AG10803 (cell line): ENCODE measurements around the gene YKT6.

Source experiments
- DNase-seq: peaks from one replicate; pipeline ENCODE4 v3.0.0; 2010; ENCODE audit warnings: low read depth
- H3K4me3 ChIP-seq: 2 replicates; pipeline ENCODE4 v1.5.1; 2011; ENCODE audit warnings: mild to moderate bottlenecking, low read length, control low read depth
- CTCF ChIP-seq: conservative IDR thresholded peaks from 2 replicates; pipeline ENCODE4 v1.5.1; 2011; ENCODE audit warnings: mild to moderate bottlenecking, low read length, control low read depth, inconsistent platforms

YKT6 gene

GRCh38 chr7:44228571-44229350 lies 28.0 kb downstream of the YKT6 start:
- no peak for DNase-seq
- TF ChIP-seq CTCF: no peak

GRCh38 chr7:44229546-44230105 lies 28.8 kb downstream of the YKT6 start:
- no peak for TF ChIP-seq CTCF
- DNase-seq: no peak
- H3K4me3 ChIP-seq: no peak overlapping the region

More at GRCh38 chr7:44228571-44229350, 28.0 kb downstream of the YKT6 start:
- no peak overlapping the region for H3K4me3 ChIP-seq

DNA sequence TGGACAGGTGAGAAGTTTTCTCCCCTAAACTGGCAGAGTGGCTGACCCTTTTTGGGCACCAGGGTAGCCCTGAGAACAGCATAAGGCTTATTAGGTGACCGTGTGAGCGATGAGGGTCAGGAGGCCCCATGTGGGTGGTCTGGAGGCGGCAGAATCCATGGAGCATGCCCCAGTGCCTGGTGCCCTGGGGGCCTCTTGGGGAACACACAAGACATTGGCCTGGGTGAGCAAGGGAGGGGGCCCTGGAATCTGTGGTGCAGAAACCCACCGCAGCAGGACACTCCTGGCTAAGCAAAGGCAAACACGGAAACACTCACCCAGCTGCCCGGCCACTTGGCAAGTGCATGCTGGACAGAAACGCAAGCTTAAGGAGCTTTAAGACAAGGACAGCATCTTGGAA lies 29.5 kb downstream of the YKT6 start:
- DNase-seq: no peak
- H3K4me3 ChIP-seq: no peak overlapping the region

DNA sequence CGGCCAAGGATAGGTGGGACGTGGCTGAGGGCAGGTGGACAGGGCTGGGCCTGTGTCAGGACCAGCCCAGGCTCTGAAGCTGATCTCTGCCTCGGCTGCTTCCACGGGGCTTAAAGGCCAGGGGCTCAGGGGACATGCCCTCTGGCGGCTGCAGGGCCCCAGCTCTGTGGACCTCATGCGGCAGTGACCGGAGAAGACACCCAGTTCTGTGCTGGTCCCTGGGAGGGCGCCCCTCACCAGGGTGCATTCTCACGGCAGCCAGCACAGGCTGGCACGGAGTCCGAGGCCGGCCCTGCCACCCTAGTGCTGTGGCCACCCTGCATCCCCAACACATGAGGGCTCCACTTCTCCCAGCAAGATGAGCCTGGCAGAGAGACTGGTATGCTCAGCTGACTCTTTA lies 30.3 kb downstream of the YKT6 start:
- TF ChIP-seq CTCF: no peak

More for the DNA sequence above, 29.5 kb downstream of the YKT6 start:
- TF ChIP-seq CTCF: no peak

GRCh38 chr7:44232396-44232795 lies 31.6 kb downstream of the YKT6 start:
- H3K4me3 ChIP-seq: no peak overlapping the region
- no peak for DNase-seq
- no peak for TF ChIP-seq CTCF

More for the DNA sequence above, 30.3 kb downstream of the YKT6 start:
- DNase-seq: no peak
- H3K4me3 ChIP-seq: no peak overlapping the region

DNA sequence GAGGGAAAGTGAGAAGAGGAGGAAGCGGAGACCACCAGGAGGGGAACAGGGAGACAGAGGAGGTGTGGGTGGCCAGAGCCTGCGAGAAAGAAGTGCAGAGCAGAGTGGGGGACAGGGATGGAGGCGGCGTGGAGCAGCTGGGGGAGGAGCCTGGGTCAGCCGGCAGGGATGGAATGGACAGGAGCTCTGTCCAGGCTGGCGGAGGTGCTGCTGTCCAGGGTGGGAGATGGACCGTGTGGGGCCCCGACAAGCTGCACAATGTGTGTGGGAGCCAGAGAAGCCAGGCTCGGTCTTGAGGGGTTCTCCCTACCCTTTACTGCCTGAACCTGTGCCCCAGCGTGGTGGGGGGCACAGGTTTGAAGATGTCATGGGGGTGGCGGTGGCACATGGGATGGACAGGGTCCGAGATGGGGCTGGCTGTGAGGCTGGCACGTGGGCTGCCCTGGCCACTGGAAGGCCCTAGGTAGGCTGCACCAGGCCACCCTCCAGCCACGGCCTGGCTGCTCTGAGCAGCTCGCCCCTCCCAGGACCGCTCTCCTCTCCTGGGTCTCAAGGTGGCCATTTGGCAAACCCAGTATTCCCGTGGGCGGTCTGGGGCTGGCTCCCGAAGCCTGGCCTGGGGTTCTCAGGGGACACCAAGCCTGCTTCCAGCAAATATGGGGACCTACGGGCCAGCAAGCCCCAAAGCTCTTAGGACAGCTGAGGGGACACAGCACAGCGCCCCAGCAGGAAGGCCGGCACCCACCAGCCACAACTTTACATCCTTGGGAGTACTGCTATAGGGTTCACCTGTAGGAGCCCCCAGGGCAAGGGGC lies 32.3 kb downstream of the YKT6 start:
- no peak for DNase-seq
- H3K4me3 ChIP-seq: no peak overlapping the region
- TF ChIP-seq CTCF: no peak
